OCI-LY1 (cell line): ENCODE measurements around the gene WNT9B.

ENCODE experiments used
- EZH2 ChIP-seq: fragments of 200-600 bp; sonication (generic), shearing (Covaris generic); IDR thresholded peaks from 2 replicates; pipeline ENCODE4 v1.8.0; 2017; ENCODE audit warnings: borderline replicate concordance, mixed run types, mild to moderate bottlenecking, antibody characterized with exemption, low read length, moderate library complexity, mixed read lengths
- TF ChIP-seq, protein P1 (sequence below): fragments of 200-600 bp; sonication (generic), shearing (Covaris generic); IDR thresholded peaks from 2 replicates; pipeline ENCODE4 v1.5.1; 2017; ENCODE audit warnings: mild to moderate bottlenecking, antibody characterized with exemption, low read length, moderate library complexity, mixed read lengths

DNA sequence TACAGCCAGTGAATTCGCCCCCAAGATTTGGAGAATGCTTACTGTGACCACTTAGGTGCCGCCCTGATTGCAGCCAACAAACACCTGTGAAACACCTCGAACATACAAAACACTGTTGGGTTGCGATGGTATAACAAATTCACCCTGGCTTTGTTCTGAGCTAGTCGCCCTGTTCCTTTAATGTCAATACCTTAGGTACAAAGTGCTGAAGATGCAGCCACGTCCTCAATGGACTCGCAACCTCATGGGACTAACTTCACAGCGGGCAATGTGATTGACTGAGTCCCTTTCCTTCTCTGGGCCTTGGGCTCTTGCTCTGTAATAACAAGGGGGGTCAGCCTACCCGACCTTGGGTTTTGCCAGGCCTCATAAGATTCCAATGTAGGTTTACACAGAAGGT is 42.6 kb downstream of the WNT9B start:
- TF ChIP-seq EZH2 = no peak
- TF ChIP-seq, protein P1, sequence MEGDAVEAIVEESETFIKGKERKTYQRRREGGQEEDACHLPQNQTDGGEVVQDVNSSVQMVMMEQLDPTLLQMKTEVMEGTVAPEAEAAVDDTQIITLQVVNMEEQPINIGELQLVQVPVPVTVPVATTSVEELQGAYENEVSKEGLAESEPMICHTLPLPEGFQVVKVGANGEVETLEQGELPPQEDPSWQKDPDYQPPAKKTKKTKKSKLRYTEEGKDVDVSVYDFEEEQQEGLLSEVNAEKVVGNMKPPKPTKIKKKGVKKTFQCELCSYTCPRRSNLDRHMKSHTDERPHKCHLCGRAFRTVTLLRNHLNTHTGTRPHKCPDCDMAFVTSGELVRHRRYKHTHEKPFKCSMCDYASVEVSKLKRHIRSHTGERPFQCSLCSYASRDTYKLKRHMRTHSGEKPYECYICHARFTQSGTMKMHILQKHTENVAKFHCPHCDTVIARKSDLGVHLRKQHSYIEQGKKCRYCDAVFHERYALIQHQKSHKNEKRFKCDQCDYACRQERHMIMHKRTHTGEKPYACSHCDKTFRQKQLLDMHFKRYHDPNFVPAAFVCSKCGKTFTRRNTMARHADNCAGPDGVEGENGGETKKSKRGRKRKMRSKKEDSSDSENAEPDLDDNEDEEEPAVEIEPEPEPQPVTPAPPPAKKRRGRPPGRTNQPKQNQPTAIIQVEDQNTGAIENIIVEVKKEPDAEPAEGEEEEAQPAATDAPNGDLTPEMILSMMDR = no peak
